CD14-positive monocyte (primary cell): Measurements from ENCODE around the gene SNRNP200. TPM values are rescaled to one million over a fixed set of nuclear protein-coding genes. Genes with fewer than 3 reads are reported as not detected.
A peak's percentile ranks its signal among the peaks of the same experiment; 100 is the strongest.

ENCODE experiments used
- DNase-seq, 3 donors: peaks; one replicate each; pipeline ENCODE4 v3.0.0-alpha.2; 2011 to 2022
- H2AFZ ChIP-seq: 2 replicates; pipeline ENCODE4 v1.6.0; 2012; ENCODE audit warnings: mild to moderate bottlenecking, low read depth, low read length, inconsistent platforms; ENCODE audit not compliant: insufficient read depth, poor library complexity, severe bottlenecking
- H3K27ac ChIP-seq, 2 donors: 1 replicate in 1 of 2; 2 replicates in 1 of 2; pipeline ENCODE4 v1.5.1; 2012 to 2013; ENCODE audit warnings: low read length in 2 of 2, control low read depth in 1 of 2, inconsistent platforms in 1 of 2, low read depth in 1 of 2, mild to moderate bottlenecking in 1 of 2
- H3K27me3 ChIP-seq, 2 donors: one replicate each; pipeline versions ENCODE4 v1.6.0 to v1.6.1; 2011 to 2013; ENCODE audit warnings: low read length in 2 of 2; ENCODE audit not compliant: control insufficient read depth in 2 of 2, insufficient read depth in 2 of 2
- H3K36me3 ChIP-seq, 2 donors: replicated peaks in 1 of 2; 1 replicate in 1 of 2; 2 replicates in 1 of 2; pipeline versions ENCODE4 v1.5.1 to v1.6.1; 2012 to 2013; ENCODE audit warnings: low read length in 2 of 2, control low read depth in 1 of 2, inconsistent platforms in 1 of 2, mild to moderate bottlenecking in 1 of 2; ENCODE audit not compliant: insufficient read depth in 2 of 2, control insufficient read depth in 1 of 2
- H3K4me1 ChIP-seq, 2 donors: 1 replicate in 1 of 2; 2 replicates in 1 of 2; pipeline versions ENCODE4 v1.5.1 to v1.6.1; 2012 to 2013; ENCODE audit warnings: low read length in 2 of 2, control low read depth in 1 of 2, inconsistent platforms in 1 of 2, mild to moderate bottlenecking in 1 of 2, moderate library complexity in 1 of 2; ENCODE audit not compliant: insufficient read depth in 2 of 2, control insufficient read depth in 1 of 2
- H3K4me2 ChIP-seq: replicated peaks from 2 replicates; pipeline ENCODE3; 2012; ENCODE audit warnings: low read length, moderate library complexity, mild to moderate bottlenecking; ENCODE audit not compliant: poor library complexity, severe bottlenecking; ENCODE audit errors: extremely low read depth
- H3K4me3 ChIP-seq, 3 experiments: fragments of 200-600 bp in 1 of 3; sonication (generic) in 1 of 3; replicated peaks in 1 of 3; 1 replicate in 2 of 3; 2 replicates in 1 of 3; pipeline ENCODE4 v1.5.1; 2011 to 2013; ENCODE audit warnings: low read length in 3 of 3, mild to moderate bottlenecking in 3 of 3, control low read depth in 2 of 3, low read depth in 2 of 3, inconsistent platforms in 1 of 3, moderate library complexity in 1 of 3
- H3K79me2 ChIP-seq: 2 replicates; pipeline ENCODE4 v1.6.0; 2012; ENCODE audit warnings: mild to moderate bottlenecking, control low read depth, inconsistent platforms, low read length, moderate library complexity; ENCODE audit not compliant: insufficient read depth
- H3K9ac ChIP-seq: 2 replicates; pipeline ENCODE4 v1.6.0; 2017; ENCODE audit warnings: low read length, mild to moderate bottlenecking; ENCODE audit not compliant: insufficient read depth, poor library complexity, severe bottlenecking
- H3K9me3 ChIP-seq, 2 donors: replicated peaks in 1 of 2; 1 replicate in 1 of 2; 2 replicates in 1 of 2; pipeline versions ENCODE4 v1.5.1 to v1.6.1; 2012 to 2013; ENCODE audit warnings: low read length in 2 of 2, control low read depth in 1 of 2; ENCODE audit not compliant: control insufficient read depth in 1 of 2, insufficient read depth in 1 of 2
- H4K20me1 ChIP-seq: 2 replicates; pipeline ENCODE4 v1.6.0; 2012; ENCODE audit warnings: mild to moderate bottlenecking, low read length, control low read depth, moderate library complexity; ENCODE audit not compliant: insufficient read depth
- H3K27ac Mint-ChIP-seq, 7 donors: one replicate each; pipeline ENCODE4 v1.8.0; 2020; ENCODE audit warnings: mild to moderate bottlenecking in 7 of 7, mixed read lengths in 7 of 7, moderate library complexity in 6 of 7, inconsistent platforms in 2 of 7
- H3K27me3 Mint-ChIP-seq, 3 donors: one replicate each; pipeline ENCODE4 v1.8.0; 2021 to 2022; ENCODE audit warnings: low read depth in 3 of 3, mild to moderate bottlenecking in 3 of 3, mixed read lengths in 3 of 3, moderate library complexity in 3 of 3, inconsistent platforms in 1 of 3
- H3K36me3 Mint-ChIP-seq, 2 donors: one replicate each; pipeline ENCODE4 v1.8.0; 2020; ENCODE audit warnings: mixed read lengths in 2 of 2, inconsistent platforms in 1 of 2, mild to moderate bottlenecking in 1 of 2
- H3K4me1 Mint-ChIP-seq: one replicate; pipeline ENCODE4 v1.8.0; 2020; ENCODE audit warnings: mild to moderate bottlenecking, mixed read lengths
- H3K4me3 Mint-ChIP-seq, 2 donors: one replicate each; pipeline ENCODE4 v1.8.0; 2020; ENCODE audit warnings: mild to moderate bottlenecking in 2 of 2, mixed read lengths in 2 of 2, moderate library complexity in 1 of 2
- H3K9me3 Mint-ChIP-seq, 7 donors: one replicate each; pipeline ENCODE4 v1.8.0; 2020 to 2022; ENCODE audit warnings: mixed read lengths in 7 of 7, mild to moderate bottlenecking in 6 of 7, moderate library complexity in 6 of 7, inconsistent platforms in 2 of 7
- CTCF ChIP-seq: fragments of 200-600 bp; IDR thresholded peaks from one replicate; pipeline ENCODE4 v1.8.0; 2022; ENCODE audit warnings: antibody characterized with exemption, mild to moderate bottlenecking
- WGBS: methylation state at CpG from one replicate; pipeline ENCODE4 v1.1.5; 2013; ENCODE audit warnings: missing lambda C conversion rate; ENCODE audit not compliant: insufficient coverage; 5-methylcytosine and 5-hydroxymethylcytosine counted together
- intact Hi-C, 2 donors: fragments of 100-400 bp; cut with micrococcal nuclease; formaldehyde crosslinking; loops; one replicate each; pipeline versions ENCODE4 v1.15.0 to v1.15.1; 2023
- polyA plus RNA-seq, 3 donors: library from polyadenylated mRNA; depleted of rRNA in 1 of 3; unstranded in 2 of 3; stranded (reverse) in 1 of 3; fragments of 300-500 nt in 2 of 3; fragments of >200 nt in 1 of 3; fragmentation: Illumina TruSeq in 2 of 3; gene quantifications; 1 replicate in 2 of 3; 2 replicates in 1 of 3; pipeline ENCODE4 v1.2.3, GENCODE V29; 2012 to 2021

Gene SNRNP200
- polyA plus RNA-seq, 3 donors: 27.2 to 122 (median 36.1) TPM

- 70% methylated on average over 7 of the region's 12 CpGs for WGBS
- peaks cover 26 to 40% of the 10 kb centered on the region in 2 donors for H3K4me1 ChIP-seq
- Mint-ChIP-seq H3K9me3 (no peaks in the 10 kb centered on the region), H3K4me1 (peaks cover 30% of the 10 kb centered on the region), H3K4me3 (peak overlapping the region; percentile 64 to 99), H3K36me3 (peaks cover 57 to 76% of the 10 kb centered on the region in 2 donors), H3K27me3 (peaks cover 0 to 3% (median 0%) of the 10 kb centered on the region in 3 donors), H3K27ac (peak overlapping the region in 5 of 7 donors; percentile 19 to 77 (median 57))
- intact Hi-C loops: loop anchor here (2.0 to 10.0 kb wide), 6 partner anchors 35 to 273 kb away; partner anchors contain the start of genes ANKRD36C (in 1 of the 2), ASTL (in 1 of the 2), DUSP2 (in 1 of the 2) and SNRNP200 (in 1 of the 2)
- H2AFZ ChIP-seq: no peak overlapping the region
- peak overlapping the region in 1 of 2 donors; percentile 29 for H3K27ac ChIP-seq
- H3K9me3 ChIP-seq: no peaks in the 10 kb centered on the region
- H3K4me3 ChIP-seq: peak overlapping the region in 1 of 3 experiments; percentile 98
- peak in 2 of 3 donors; percentile 38 to 51 for DNase-seq
- no peak overlapping the region for H3K9ac ChIP-seq
- peak overlapping the region; percentile 99 for H3K4me2 ChIP-seq
- peak; percentile 61 for TF ChIP-seq CTCF
- H3K27me3 ChIP-seq: no peaks in the 10 kb centered on the region
- peaks cover 37% of the 10 kb centered on the region for H4K20me1 ChIP-seq
- peaks cover 50 to 73% of the 10 kb centered on the region in 2 donors for H3K36me3 ChIP-seq
- H3K79me2 ChIP-seq: peaks cover 58% of the 10 kb centered on the region
Measured at GRCh38 chr2:96267159-96267971, 38.0 kb downstream of the SNRNP200 start.

GRCh38 chr2:96265840-96266679 lies 39.3 kb downstream of the SNRNP200 start, which contains the start of the genes CIAO1 and TMEM127:
Gene CIAO1 (plus strand): TSS chr2:96266225. CDS start chr2:96266351, 126 bp downstream.
Gene TMEM127 (minus strand): TSS chr2:96265997. CDS start chr2:96265381, 616 bp downstream.
- H3K27me3 Mint-ChIP-seq: peaks cover 0 to 3% (median 0%) of the 10 kb centered on the region in 3 donors
- peak; percentile 20 for TF ChIP-seq CTCF

More at GRCh38 chr2:96265840-96266679, 39.3 kb downstream of the SNRNP200 start, which contains the start of the genes CIAO1 and TMEM127:
- Histone ChIP-seq H3K9ac (peak within 1 kb of the TSS; percentile 97), H4K20me1 (peaks cover 37% of the 10 kb centered on the region), H3K27me3 (no peaks in the 10 kb centered on the region), H3K9me3 (no peaks in the 10 kb centered on the region), H3K4me3 (peak within 1 kb of the TSS; percentile 95 to 98 (median 98)), H3K27ac (peak within 1 kb of the TSS; percentile 88 to 97), H3K36me3 (peaks cover 39 to 71% of the 10 kb centered on the region in 2 donors), H3K4me2 (peak within 1 kb of the TSS; percentile 99), H3K79me2 (peaks cover 71% of the 10 kb centered on the region), H3K4me1 (peaks cover 39 to 53% of the 10 kb centered on the region in 2 donors), H2AFZ (peak within 1 kb of the TSS; percentile 92)
- Mint-ChIP-seq H3K4me1 (peaks cover 43% of the 10 kb centered on the region), H3K4me3 (peak within 1 kb of the TSS; percentile 90 to 99), H3K9me3 (no peaks in the 10 kb centered on the region), H3K36me3 (peaks cover 60 to 76% of the 10 kb centered on the region in 2 donors), H3K27ac (peak within 1 kb of the TSS; percentile 85 to 98 (median 94))
- WGBS: under 1% methylated on average over 81 of the region's 81 CpGs
- intact Hi-C loops: loop anchor here (2.0 to 10.0 kb wide), 7 partner anchors 25 to 271 kb away; partner anchors contain the start of genes STARD7 (in 2 of the 2), ANKRD36C (in 1 of the 2), ASTL (in 1 of the 2) and DUSP2 (in 1 of the 2)
- peak; percentile 97 to 98 (median 98) for DNase-seq
